Measurements from ENCODE around the gene CA10.

Gene CA10

GRCh38 chr17:52071712-52072111, 86.8 kb downstream of the CA10 start:
- Histone ChIP-seq H3K27ac (no peak overlapping the region), H3K27me3 (ENCODE audit: insufficient read depth, low read depth, severe bottlenecking) (no peaks in the 10 kb centered on the region), H3K36me3 (no peaks in the 10 kb centered on the region), H3K9me3 (ENCODE audit: severe bottlenecking) (peaks cover 17% of the 10 kb centered on the region), H3K4me3 (ENCODE audit: low read depth, low read length) (no peak overlapping the region)
- no peak for DNase-seq
- TF ChIP-seq CTCF (IDR thresholded peaks at IDR 0.05; ENCODE audit: low read depth, low read length), result no peak

- no peaks in the 10 kb centered on the region for H3K27me3 ChIP-seq (ENCODE audit: insufficient read depth, low read depth, severe bottlenecking)
- no peaks in the 10 kb centered on the region; the same call in 1 of the 2 replicates for H3K36me3 ChIP-seq
- H3K27ac ChIP-seq, result no peak overlapping the region
- no peak overlapping the region for H3K4me3 ChIP-seq (ENCODE audit: low read depth, low read length)
- H3K9me3 ChIP-seq (ENCODE audit: severe bottlenecking), result peaks cover 23% of the 10 kb centered on the region
- no peak for TF ChIP-seq CTCF (IDR thresholded peaks at IDR 0.05; ENCODE audit: low read depth, low read length)
- DNase-seq, result no peak
These were observed 93.7 kb downstream of the CA10 start for GRCh38 chr17:52064791-52065211.

- H3K9me3 ChIP-seq (ENCODE audit: severe bottlenecking), result no peaks in the 10 kb centered on the region
- H3K36me3 ChIP-seq, result no peaks in the 10 kb centered on the region
- DNase-seq, result no peak
- no peak overlapping the region for H3K4me3 ChIP-seq (ENCODE audit: low read depth, low read length)
- H3K27ac ChIP-seq, result no peak overlapping the region
- TF ChIP-seq CTCF (IDR thresholded peaks at IDR 0.05; ENCODE audit: low read depth, low read length), result no peak
- no peaks in the 10 kb centered on the region for H3K27me3 ChIP-seq (ENCODE audit: insufficient read depth, low read depth, severe bottlenecking)
These were observed 109.0 kb downstream of the CA10 start for GRCh38 chr17:52049496-52049895.

GRCh38 chr17:52049051-52049450, 109.5 kb downstream of the CA10 start:
- H3K36me3 ChIP-seq, result no peaks in the 10 kb centered on the region
- no peaks in the 10 kb centered on the region for H3K9me3 ChIP-seq (ENCODE audit: severe bottlenecking)
- no peak overlapping the region for H3K27ac ChIP-seq
- H3K27me3 ChIP-seq (ENCODE audit: insufficient read depth, low read depth, severe bottlenecking), result no peaks in the 10 kb centered on the region
- no peak for TF ChIP-seq CTCF (IDR thresholded peaks at IDR 0.05; ENCODE audit: low read depth, low read length)
- DNase-seq, result no peak
- no peak overlapping the region for H3K4me3 ChIP-seq (ENCODE audit: low read depth, low read length)

GRCh38 chr17:52048137-52048898, 110.2 kb downstream of the CA10 start:
- Histone ChIP-seq H3K4me3 (ENCODE audit: low read depth, low read length) (no peak overlapping the region), H3K9me3 (ENCODE audit: severe bottlenecking) (no peaks in the 10 kb centered on the region), H3K27ac (no peak overlapping the region), H3K27me3 (ENCODE audit: insufficient read depth, low read depth, severe bottlenecking) (no peaks in the 10 kb centered on the region), H3K36me3 (no peaks in the 10 kb centered on the region)
- no peak for DNase-seq
- TF ChIP-seq CTCF (IDR thresholded peaks at IDR 0.05; ENCODE audit: low read depth, low read length), result no peak

GRCh38 chr17:52047086-52047485, 111.4 kb downstream of the CA10 start:
- Histone ChIP-seq H3K4me3 (ENCODE audit: low read depth, low read length) (no peak overlapping the region), H3K36me3 (no peaks in the 10 kb centered on the region), H3K27me3 (ENCODE audit: insufficient read depth, low read depth, severe bottlenecking) (no peaks in the 10 kb centered on the region), H3K9me3 (ENCODE audit: severe bottlenecking) (no peaks in the 10 kb centered on the region), H3K27ac (no peak overlapping the region)
- no peak for DNase-seq
- TF ChIP-seq CTCF (IDR thresholded peaks at IDR 0.05; ENCODE audit: low read depth, low read length), result no peak

All from WERI-Rb-1 (cell line).